ENCODE results near the gene DMC1. TPM values are rescaled to one million over a fixed set of nuclear protein-coding genes. Genes with fewer than 3 reads are reported as not detected.

DMC1 gene
- total and polyA plus RNA-seq, 2 experiments from 2014 or later: 5.0 to 18.5 TPM

GRCh38 chr22:38497869-38498268 is 72.1 kb downstream of the DMC1 start:
- Histone ChIP-seq H3K4me1 (ENCODE audit: insufficient read depth) (peaks cover 6% of the 10 kb centered on the region; the same call in 1 of the 2 replicates), H3K27ac (ENCODE audit: low read depth) (no peak overlapping the region), H3K36me3 (ENCODE audit: insufficient read depth) (peaks cover 91% of the 10 kb centered on the region), H3K4me3 (no peak overlapping the region), H2AFZ (no peak overlapping the region), H3F3A (replicated peaks; ENCODE audit: low read depth) (peaks cover 36% of the 10 kb centered on the region), H4K20me1 (replicated peaks; ENCODE audit: insufficient read depth) (peaks cover 54% of the 10 kb centered on the region), H3K9me2 (ENCODE audit: insufficient read depth) (no peaks in the 10 kb centered on the region), H3K4me2 (no peak overlapping the region), H3K27me3 (ENCODE audit: insufficient read depth) (no peaks in the 10 kb centered on the region), H3K79me2 (replicated peaks; ENCODE audit: insufficient read depth) (peaks cover 92% of the 10 kb centered on the region)
- Mint-ChIP-seq H3K27ac (no peak overlapping the region), H3K4me3 (no peak overlapping the region), H3K4me1 (peaks cover 22% of the 10 kb centered on the region), H3K9me3 (no peaks in the 10 kb centered on the region), H3K36me3 (ENCODE audit: low read depth) (peaks cover 100% of the 10 kb centered on the region), H3K27me3 (ENCODE audit: insufficient read depth, low read depth, poor library complexity) (peaks cover 6% of the 10 kb centered on the region)
- ATAC-seq (no peak), DNase-seq (ENCODE audit: low spot score) (no peak)
- TF ChIP-seq EZH2phosphoT487 (IDR thresholded peaks at IDR 0.05; ENCODE audit: unreplicated experiment) (no peak), EZH2 (IDR thresholded peaks at IDR 0.05; ENCODE audit: low read depth, unreplicated experiment) (no peak), JUNB (IDR thresholded peaks at IDR 0.05; ENCODE audit: unreplicated experiment) (no peak), STAT1 (IDR thresholded peaks at IDR 0.05; ENCODE audit: unreplicated experiment) (no peak), ZNF331 (CRISPR knock-in tag; IDR thresholded peaks at IDR 0.05; ENCODE audit: low read depth) (no peak), ZNF462 (CRISPR knock-in tag; IDR thresholded peaks at IDR 0.05) (no peak), ZNF114 (CRISPR knock-in tag; IDR thresholded peaks at IDR 0.05) (no peak), CTCF (conservative IDR thresholded peaks at IDR 0.05; ENCODE audit: low read depth in 2 of 2) (no peak), NANOG (IDR thresholded peaks at IDR 0.05; ENCODE audit: borderline replicate concordance) (no peak), CREB1 (CRISPR knock-in tag; IDR thresholded peaks at IDR 0.05; ENCODE audit: low read depth) (no peak), REST (IDR thresholded peaks at IDR 0.05; ENCODE audit: unreplicated experiment) (no peak), POLR2AphosphoS5 (IDR thresholded peaks at IDR 0.05; ENCODE audit: low read depth) (no peak), ETS1 (IDR thresholded peaks at IDR 0.05) (no peak)
